ENCODE results near the gene SMARCC2. TPM values are rescaled to one million over a fixed set of nuclear protein-coding genes. Genes with fewer than 3 reads are reported as not detected.

SMARCC2 gene
- total RNA-seq, 1 donor from 2014 or later: 117 TPM

GRCh38 chr12:56127485-56127887, 61.8 kb downstream of the SMARCC2 start:
- peaks cover 25% of the 10 kb centered on the region for H3K36me3 ChIP-seq
- peak overlapping the region; percentile 83 for H3K27ac ChIP-seq
- DNase-seq: no peak
- H3K4me3 ChIP-seq: peak overlapping the region; percentile 37
- peaks cover 44% of the 10 kb centered on the region for H3K4me1 ChIP-seq
- intact Hi-C loops (cut with DNase I): loop anchor here (10.0 kb wide), 1 partner anchor 47 kb away; no protein-coding TSS in a partner anchor
- H3K27me3 ChIP-seq: no peaks in the 10 kb centered on the region
- H3K9me3 ChIP-seq: no peaks in the 10 kb centered on the region
- no peak for ATAC-seq
- TF ChIP-seq CTCF (IDR thresholded peaks at IDR 0.05): no peak

GRCh38 chr12:56126732-56127239, 62.5 kb downstream of the SMARCC2 start:
- H3K4me1 ChIP-seq: peaks cover 44% of the 10 kb centered on the region
- no peaks in the 10 kb centered on the region for H3K27me3 ChIP-seq
- intact Hi-C loops (cut with DNase I): loop anchor here (10.0 kb wide), 1 partner anchor 48 kb away; no protein-coding TSS in a partner anchor
- no peaks in the 10 kb centered on the region for H3K9me3 ChIP-seq
- H3K4me3 ChIP-seq: peak overlapping the region; percentile 37
- H3K27ac ChIP-seq: peak overlapping the region; percentile 83
- no peak for TF ChIP-seq CTCF (IDR thresholded peaks at IDR 0.05)
- H3K36me3 ChIP-seq: peaks cover 22% of the 10 kb centered on the region
- ATAC-seq: no peak
- no peak for DNase-seq

GRCh38 chr12:56124133-56124532, 65.2 kb downstream of the SMARCC2 start:
- Histone ChIP-seq H3K9me3 (no peaks in the 10 kb centered on the region), H3K27me3 (no peaks in the 10 kb centered on the region), H3K36me3 (peaks cover 20% of the 10 kb centered on the region), H3K27ac (peak overlapping the region; percentile 83), H3K4me3 (no peak overlapping the region), H3K4me1 (peaks cover 46% of the 10 kb centered on the region)
- TF ChIP-seq CTCF (IDR thresholded peaks at IDR 0.05): no peak
- ATAC-seq (no peak), DNase-seq (no peak)
- intact Hi-C loops (cut with DNase I): loop anchor here (10.0 kb wide), 1 partner anchor 51 kb away; no protein-coding TSS in a partner anchor

GRCh38 chr12:56122637-56123036, 66.6 kb downstream of the SMARCC2 start:
- H3K4me1 ChIP-seq: peaks cover 52% of the 10 kb centered on the region
- H3K27ac ChIP-seq: no peak overlapping the region
- H3K27me3 ChIP-seq: no peaks in the 10 kb centered on the region
- ATAC-seq (no peak), DNase-seq (no peak)
- no peak for TF ChIP-seq CTCF (IDR thresholded peaks at IDR 0.05)
- H3K9me3 ChIP-seq: no peaks in the 10 kb centered on the region
- H3K36me3 ChIP-seq: peaks cover 22% of the 10 kb centered on the region
- intact Hi-C loops (cut with DNase I): loop anchor here (10.0 kb wide), 1 partner anchor 52 kb away; no protein-coding TSS in a partner anchor
- no peak overlapping the region for H3K4me3 ChIP-seq

- intact Hi-C loops (cut with DNase I): loop anchor here (10.0 kb wide), 1 partner anchor 53 kb away; no protein-coding TSS in a partner anchor
- peaks cover 23% of the 10 kb centered on the region for H3K36me3 ChIP-seq
- no peaks in the 10 kb centered on the region for H3K27me3 ChIP-seq
- H3K27ac ChIP-seq: no peak overlapping the region
- TF ChIP-seq CTCF (IDR thresholded peaks at IDR 0.05): no peak
- no peaks in the 10 kb centered on the region for H3K9me3 ChIP-seq
- peaks cover 41% of the 10 kb centered on the region for H3K4me1 ChIP-seq
- ATAC-seq: no peak
- no peak for DNase-seq
- H3K4me3 ChIP-seq: no peak overlapping the region
Observed at GRCh38 chr12:56121204-56121870, 67.9 kb downstream of the SMARCC2 start.

All from upper lobe of right lung (tissue), 1 donor.